ENCODE results near the gene IQCH. TPM values are rescaled to one million over a fixed set of nuclear protein-coding genes. Genes with fewer than 3 reads are reported as not detected.

IQCH gene
- total and polyA plus RNA-seq, 4 donors: 2.4 to 9.0 (median 4.8) TPM

DNA sequence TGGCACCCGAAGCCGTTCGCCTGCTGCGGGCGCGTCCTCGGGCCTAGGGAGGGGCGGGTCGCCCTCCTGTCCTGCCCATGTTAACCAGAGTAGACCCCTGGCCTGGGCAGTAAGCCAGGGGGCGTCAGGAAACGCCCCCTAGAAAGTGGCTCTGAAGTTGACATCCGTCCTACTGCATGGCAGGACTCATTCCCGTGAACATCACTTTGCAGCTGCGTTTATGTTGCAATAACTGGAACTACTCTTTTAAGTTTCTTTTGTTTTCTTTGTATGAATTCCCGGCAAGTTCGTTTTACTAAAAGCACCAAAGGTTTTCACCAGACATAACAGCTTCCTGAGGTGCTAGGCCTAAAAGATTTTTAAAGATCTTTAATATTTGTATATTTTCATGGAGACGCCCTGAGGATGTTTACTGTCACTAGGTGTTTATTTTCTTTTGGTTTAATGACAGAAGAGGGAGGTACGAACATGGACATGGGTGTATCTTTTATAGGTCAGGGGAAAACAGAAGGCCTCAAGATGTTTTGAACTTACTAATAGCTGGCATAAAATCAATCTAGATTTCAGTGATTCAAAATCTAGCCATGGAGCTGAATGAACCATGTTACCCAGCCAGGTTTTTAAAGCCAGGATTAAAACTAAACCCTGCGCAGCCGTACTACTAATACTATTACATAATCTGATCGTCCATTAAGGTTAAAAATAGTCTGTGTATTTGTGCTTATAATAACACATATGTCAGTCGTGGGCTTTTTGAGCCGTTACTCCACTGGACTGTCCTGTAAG, 267.4 kb downstream of the IQCH start:
- Histone ChIP-seq H3K27me3 (ENCODE audit: control insufficient read depth, insufficient read depth, low read length) (no peaks in the 10 kb centered on the region), H3K9me3 (ENCODE audit: control insufficient read depth, insufficient read depth, low read length) (no peaks in the 10 kb centered on the region), H3K27ac (ENCODE audit: low read depth, low read length) (peak overlapping the region; percentile 90), H3K4me3 (ENCODE audit: low read depth, low read length) (peak overlapping the region; percentile 80), H3K4me1 (ENCODE audit: control insufficient read depth, insufficient read depth, low read length) (peaks cover 5% of the 10 kb centered on the region), H3K36me3 (ENCODE audit: control insufficient read depth, insufficient read depth, low read length) (no peaks in the 10 kb centered on the region)
- DNase-seq (ENCODE audit: low read depth in 4 of 6, low spot score in 6 of 6): peak in 2 of 6 donors; percentile 17 to 31
- WGBS (ENCODE audit: insufficient coverage): 0% methylated on average over 13 of the region's 23 CpGs

DNA sequence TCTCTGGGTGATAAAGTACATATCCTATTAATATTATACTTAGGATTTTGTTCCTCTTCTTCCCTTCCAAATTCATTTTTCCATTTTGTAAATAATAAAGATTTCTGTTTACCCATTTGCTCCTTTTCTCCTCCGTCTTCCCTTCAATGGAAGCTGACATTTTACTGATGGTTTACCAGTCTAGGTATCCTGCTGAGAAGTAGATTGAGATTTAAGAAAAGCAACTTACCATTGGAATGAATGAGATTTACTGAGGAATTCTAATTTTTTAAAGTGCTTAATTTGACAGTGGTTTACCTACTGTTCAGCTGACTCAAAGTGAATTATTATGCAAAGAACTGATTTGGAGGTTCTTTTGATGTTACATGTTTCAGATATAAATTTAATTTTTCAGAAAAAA, 268.7 kb downstream of the IQCH start:
- peaks cover 5% of the 10 kb centered on the region for H3K4me1 ChIP-seq (ENCODE audit: control insufficient read depth, insufficient read depth, low read length)
- H3K27ac ChIP-seq (ENCODE audit: low read depth, low read length): no peak overlapping the region
- no peaks in the 10 kb centered on the region for H3K36me3 ChIP-seq (ENCODE audit: control insufficient read depth, insufficient read depth, low read length)

DNA sequence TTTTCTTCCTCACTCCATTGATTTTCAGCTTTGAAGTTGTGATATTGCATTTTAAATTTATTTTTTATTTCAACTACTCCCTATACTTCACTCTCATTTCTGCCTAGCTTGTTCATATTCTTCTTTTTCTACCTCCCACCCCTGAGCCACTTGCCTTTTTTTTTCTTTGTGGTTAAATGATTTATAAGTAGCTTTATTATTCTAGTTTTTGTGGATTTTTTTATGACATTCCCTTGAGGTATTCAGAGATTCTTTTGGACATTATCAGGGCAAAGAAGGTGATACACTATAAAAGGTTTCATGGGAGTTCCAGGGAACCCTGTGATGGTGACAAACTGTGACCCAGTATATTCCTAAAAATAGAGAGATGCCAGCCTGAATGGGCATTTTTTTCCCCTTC, 269.6 kb downstream of the IQCH start:
- no peak for DNase-seq (ENCODE audit: low read depth in 4 of 6, low spot score in 6 of 6)
- no peak overlapping the region for H3K27ac ChIP-seq (ENCODE audit: low read depth, low read length)
- no peak overlapping the region for H3K4me3 ChIP-seq (ENCODE audit: low read depth, low read length)

More for the DNA sequence above, 268.7 kb downstream of the IQCH start:
- H3K9me3 ChIP-seq (ENCODE audit: control insufficient read depth, insufficient read depth, low read length): no peaks in the 10 kb centered on the region
- no CpG with 5 or more reads among the region's 1 CpG for WGBS (ENCODE audit: insufficient coverage)
- H3K4me3 ChIP-seq (ENCODE audit: low read depth, low read length): peak overlapping the region; percentile 4
- H3K27me3 ChIP-seq (ENCODE audit: control insufficient read depth, insufficient read depth, low read length): no peaks in the 10 kb centered on the region
- DNase-seq (ENCODE audit: low read depth in 4 of 6, low spot score in 6 of 6): peak in 1 of 6 donors; percentile 61

DNA sequence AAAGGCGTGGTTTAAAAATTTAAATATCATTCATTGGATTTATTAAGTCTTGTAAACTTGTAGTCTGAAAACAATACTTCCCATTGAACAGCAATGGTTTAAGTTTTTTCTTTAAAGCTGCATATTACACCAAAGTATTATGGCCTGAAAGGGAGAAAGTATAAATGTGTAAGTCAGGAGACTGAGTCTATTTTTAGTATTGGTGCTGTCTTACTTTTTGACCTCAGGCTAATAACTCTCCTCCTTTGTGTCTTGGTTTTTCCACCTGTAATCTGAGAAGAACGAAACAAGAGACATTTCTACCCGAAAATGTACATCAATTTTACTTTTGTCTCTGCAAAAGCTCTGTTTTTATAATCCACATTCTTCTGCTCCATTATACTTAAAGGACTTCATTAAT, 273.9 kb downstream of the IQCH start:
- no peaks in the 10 kb centered on the region for H3K27me3 ChIP-seq (ENCODE audit: control insufficient read depth, insufficient read depth, low read length)
- no peak for DNase-seq (ENCODE audit: low read depth in 4 of 6, low spot score in 6 of 6)
- no peaks in the 10 kb centered on the region for H3K4me1 ChIP-seq (ENCODE audit: control insufficient read depth, insufficient read depth, low read length)
- no CpG with 5 or more reads among the region's 3 CpGs for WGBS (ENCODE audit: insufficient coverage)
- no peaks in the 10 kb centered on the region for H3K36me3 ChIP-seq (ENCODE audit: control insufficient read depth, insufficient read depth, low read length)
- no peak overlapping the region for H3K4me3 ChIP-seq (ENCODE audit: low read depth, low read length)
- H3K9me3 ChIP-seq (ENCODE audit: control insufficient read depth, insufficient read depth, low read length): no peaks in the 10 kb centered on the region
- H3K27ac ChIP-seq (ENCODE audit: low read depth, low read length): no peak overlapping the region

More for the DNA sequence above, 269.6 kb downstream of the IQCH start:
- H3K36me3 ChIP-seq (ENCODE audit: control insufficient read depth, insufficient read depth, low read length): no peaks in the 10 kb centered on the region
- H3K9me3 ChIP-seq (ENCODE audit: control insufficient read depth, insufficient read depth, low read length): no peaks in the 10 kb centered on the region
- no peaks in the 10 kb centered on the region for H3K27me3 ChIP-seq (ENCODE audit: control insufficient read depth, insufficient read depth, low read length)
- H3K4me1 ChIP-seq (ENCODE audit: control insufficient read depth, insufficient read depth, low read length): peaks cover 5% of the 10 kb centered on the region

DNA sequence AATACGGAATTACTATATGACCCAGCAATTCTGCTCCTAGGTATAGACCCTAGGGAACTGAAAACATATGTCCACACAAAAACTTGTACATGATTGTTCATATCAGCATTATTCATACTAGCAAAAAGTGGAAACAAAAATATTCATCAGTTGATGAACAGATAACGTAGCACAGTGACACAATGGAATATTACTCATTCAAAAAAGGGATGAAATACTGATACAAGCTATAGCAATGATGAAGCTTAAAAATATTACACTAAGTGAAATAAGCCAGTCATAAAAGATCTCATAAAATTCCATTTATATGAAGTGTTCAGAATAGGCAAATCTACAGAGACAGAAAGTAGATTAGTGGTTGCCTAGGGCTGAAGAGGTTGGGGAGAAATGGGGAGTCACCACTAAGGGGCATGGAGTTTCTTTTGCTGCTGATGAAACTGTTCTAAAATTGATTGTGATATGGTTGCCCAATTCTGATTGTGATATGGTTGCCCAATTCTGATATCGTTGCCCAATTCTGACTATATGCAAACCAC, 276.9 kb downstream of the IQCH start:
- Histone ChIP-seq H3K9me3 (ENCODE audit: control insufficient read depth, insufficient read depth, low read length) (no peaks in the 10 kb centered on the region), H3K27ac (ENCODE audit: low read depth, low read length) (no peak overlapping the region), H3K27me3 (ENCODE audit: control insufficient read depth, insufficient read depth, low read length) (no peaks in the 10 kb centered on the region), H3K4me1 (ENCODE audit: control insufficient read depth, insufficient read depth, low read length) (no peaks in the 10 kb centered on the region), H3K4me3 (ENCODE audit: low read depth, low read length) (no peak overlapping the region), H3K36me3 (ENCODE audit: control insufficient read depth, insufficient read depth, low read length) (no peaks in the 10 kb centered on the region)
- no CpG with 5 or more reads among the region's 3 CpGs for WGBS (ENCODE audit: insufficient coverage)
- no peak for DNase-seq (ENCODE audit: low read depth in 4 of 6, low spot score in 6 of 6)

DNA sequence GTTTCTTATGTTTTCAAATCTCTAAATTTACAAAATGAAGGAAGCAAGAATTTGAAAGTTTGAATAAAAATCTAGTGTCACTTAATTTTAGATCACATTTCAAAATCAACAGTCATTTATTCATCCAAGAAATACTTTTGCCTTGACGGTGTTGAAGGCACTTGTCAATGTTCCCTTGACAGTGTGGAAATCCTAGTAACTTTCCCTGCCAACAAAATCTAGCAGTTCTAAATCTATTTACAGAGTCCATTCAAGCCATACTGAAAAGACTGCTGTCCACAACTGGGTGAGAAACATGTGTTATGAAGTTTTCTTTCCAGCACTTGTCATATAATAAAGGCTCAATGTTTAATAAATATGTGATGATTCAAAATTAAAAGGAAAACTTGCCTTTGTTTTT, 279.3 kb downstream of the IQCH start:
- Histone ChIP-seq H3K9me3 (ENCODE audit: control insufficient read depth, insufficient read depth, low read length) (no peaks in the 10 kb centered on the region), H3K4me1 (ENCODE audit: control insufficient read depth, insufficient read depth, low read length) (no peaks in the 10 kb centered on the region), H3K4me3 (ENCODE audit: low read depth, low read length) (no peak overlapping the region), H3K27me3 (ENCODE audit: control insufficient read depth, insufficient read depth, low read length) (no peaks in the 10 kb centered on the region), H3K36me3 (ENCODE audit: control insufficient read depth, insufficient read depth, low read length) (no peaks in the 10 kb centered on the region), H3K27ac (ENCODE audit: low read depth, low read length) (no peak overlapping the region)
- DNase-seq (ENCODE audit: low read depth in 4 of 6, low spot score in 6 of 6): no peak
- WGBS (ENCODE audit: insufficient coverage): 60% methylated on average over 1 of the region's 1 CpG

DNA sequence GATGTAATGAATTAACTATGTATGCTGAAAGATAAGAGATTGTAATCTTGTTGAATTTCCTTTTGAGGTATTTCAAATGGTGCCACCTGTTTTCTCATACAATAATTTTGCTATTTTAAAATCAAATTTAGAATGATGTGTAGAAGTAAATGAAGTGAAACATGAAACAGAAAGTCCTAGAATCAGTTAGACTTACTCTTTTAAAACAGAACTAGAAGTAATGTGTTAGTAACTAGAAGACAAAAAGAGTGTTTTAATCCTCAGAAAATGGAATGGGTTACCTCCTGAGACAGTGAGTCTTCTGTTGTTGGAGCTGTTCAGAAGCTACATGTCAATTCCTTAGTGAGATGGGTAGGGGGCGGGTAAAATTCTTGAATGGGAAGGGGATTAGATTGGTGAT, 279.8 kb downstream of the IQCH start:
- H3K36me3 ChIP-seq (ENCODE audit: control insufficient read depth, insufficient read depth, low read length): no peaks in the 10 kb centered on the region
- H3K4me3 ChIP-seq (ENCODE audit: low read depth, low read length): no peak overlapping the region
- H3K27ac ChIP-seq (ENCODE audit: low read depth, low read length): no peak overlapping the region
- no peak for DNase-seq (ENCODE audit: low read depth in 4 of 6, low spot score in 6 of 6)
- no peaks in the 10 kb centered on the region for H3K27me3 ChIP-seq (ENCODE audit: control insufficient read depth, insufficient read depth, low read length)
- H3K9me3 ChIP-seq (ENCODE audit: control insufficient read depth, insufficient read depth, low read length): no peaks in the 10 kb centered on the region
- H3K4me1 ChIP-seq (ENCODE audit: control insufficient read depth, insufficient read depth, low read length): no peaks in the 10 kb centered on the region
- WGBS (ENCODE audit: insufficient coverage): no CpG with 5 or more reads among the region's 1 CpG

DNA sequence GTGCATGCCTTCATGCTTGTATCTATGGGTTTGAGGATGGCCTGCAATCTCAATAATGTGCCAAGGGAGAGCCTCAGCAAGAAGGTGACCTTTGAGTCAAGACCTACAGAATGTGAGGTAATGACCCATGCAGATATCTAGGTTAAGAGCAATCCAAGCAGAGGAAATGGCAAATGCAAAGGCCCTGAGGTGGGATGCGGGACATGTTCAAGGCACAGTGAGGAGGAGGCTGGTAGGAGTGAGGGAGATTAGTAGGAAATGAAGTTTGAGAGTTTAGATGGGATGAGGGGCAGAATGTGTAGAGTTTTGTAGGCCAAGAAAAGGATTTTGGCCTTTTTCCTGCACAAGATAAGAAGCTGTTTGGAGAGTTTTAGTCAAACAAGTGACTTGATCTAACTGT, 283.2 kb downstream of the IQCH start:
- H3K4me1 ChIP-seq (ENCODE audit: control insufficient read depth, insufficient read depth, low read length): peaks cover 4% of the 10 kb centered on the region
- no peaks in the 10 kb centered on the region for H3K9me3 ChIP-seq (ENCODE audit: control insufficient read depth, insufficient read depth, low read length)
- no peak overlapping the region for H3K27ac ChIP-seq (ENCODE audit: low read depth, low read length)
- H3K36me3 ChIP-seq (ENCODE audit: control insufficient read depth, insufficient read depth, low read length): no peaks in the 10 kb centered on the region
- 100% methylated on average over 1 of the region's 1 CpG for WGBS (ENCODE audit: insufficient coverage)
- H3K4me3 ChIP-seq (ENCODE audit: low read depth, low read length): no peak overlapping the region
- DNase-seq (ENCODE audit: low read depth in 4 of 6, low spot score in 6 of 6): no peak
- no peaks in the 10 kb centered on the region for H3K27me3 ChIP-seq (ENCODE audit: control insufficient read depth, insufficient read depth, low read length)

DNA sequence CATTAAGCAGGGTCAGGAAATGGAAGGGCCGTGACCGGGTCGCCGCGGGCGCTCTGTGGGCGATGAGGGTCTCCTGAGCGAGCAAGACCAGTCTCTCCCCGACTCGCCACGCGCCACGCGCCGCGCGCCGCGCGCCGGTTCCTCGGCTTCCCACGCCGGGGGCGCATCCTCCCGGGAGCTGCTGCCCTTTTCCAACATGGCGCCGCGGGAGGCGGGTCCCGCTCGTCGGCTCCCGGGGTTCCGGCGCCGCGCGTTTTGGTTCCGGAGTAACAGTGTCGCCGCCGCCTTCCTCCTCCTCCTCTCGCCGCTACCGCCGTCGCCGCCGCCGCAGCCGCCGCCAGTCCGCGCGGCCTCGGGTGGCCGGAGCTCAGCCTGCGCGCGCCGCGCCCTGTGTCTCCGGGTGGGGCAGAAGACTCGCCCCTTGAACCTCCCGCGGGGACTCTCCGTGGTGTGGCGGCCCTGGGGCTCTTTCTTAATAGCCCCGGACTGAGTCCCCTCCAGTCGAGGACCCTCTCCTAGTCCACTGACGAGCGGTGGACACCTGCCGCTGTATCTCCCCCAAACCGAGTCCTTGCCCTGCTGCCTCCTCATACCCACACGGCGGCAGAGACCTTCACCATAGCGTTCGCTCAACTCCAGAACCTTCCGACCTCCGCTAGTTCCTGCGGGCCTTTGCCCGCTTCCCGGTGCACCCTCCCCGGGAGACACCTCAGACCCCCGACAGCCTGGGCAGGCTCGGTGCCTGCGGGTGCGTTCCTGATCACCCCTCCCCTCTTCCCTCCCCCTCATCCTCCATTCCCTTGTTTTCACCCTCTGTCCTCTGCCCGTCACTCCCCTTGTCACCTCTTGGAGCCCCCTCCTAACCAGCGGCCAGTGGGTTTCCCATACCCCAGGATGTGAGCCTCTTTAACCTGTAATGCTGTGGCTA, 288.1 kb downstream of the IQCH start, which contains the start of gene MAP2K5:
Gene MAP2K5 (plus strand): TSS at position 284 of the 928 bp plus-strand sequence. CDS start 633 bp downstream, at position 917.
- H3K36me3 ChIP-seq (ENCODE audit: control insufficient read depth, insufficient read depth, low read length): no peaks in the 10 kb centered on the region
- H3K27ac ChIP-seq (ENCODE audit: low read depth, low read length): peak within 1 kb of the TSS; percentile 82
- H3K27me3 ChIP-seq (ENCODE audit: control insufficient read depth, insufficient read depth, low read length): no peaks in the 10 kb centered on the region
- under 1% methylated on average over 90 of the region's 91 CpGs for WGBS (ENCODE audit: insufficient coverage)
- H3K9me3 ChIP-seq (ENCODE audit: control insufficient read depth, insufficient read depth, low read length): no peaks in the 10 kb centered on the region
- peaks cover 21% of the 10 kb centered on the region for H3K4me1 ChIP-seq (ENCODE audit: control insufficient read depth, insufficient read depth, low read length)
- peak within 1 kb of the TSS; percentile 78 for H3K4me3 ChIP-seq (ENCODE audit: low read depth, low read length)
- peak; percentile 62 to 95 (median 78) for DNase-seq (ENCODE audit: low read depth in 4 of 6, low spot score in 6 of 6)

Data from spinal cord (tissue), 10 donors.